AG09319 (cell line): ENCODE results near the gene GOLPH3.
"Not testable (repeated sequence)": the region's sequence is repeated elsewhere in the genome, so short reads cannot be mapped to it uniquely, and the experiment has no call there.

Experiments used
- DNase-seq: peaks from one replicate; pipeline ENCODE4 v3.0.0-alpha.2; 2010; ENCODE audit warnings: low read depth; ENCODE audit errors: extremely low read depth
- TF ChIP-seq, protein P1 (sequence below): IDR thresholded peaks from 2 replicates; pipeline ENCODE4 v1.5.1; 2011; ENCODE audit warnings: low read depth, mild to moderate bottlenecking, inconsistent platforms, low read length, moderate library complexity

Gene GOLPH3

DNA sequence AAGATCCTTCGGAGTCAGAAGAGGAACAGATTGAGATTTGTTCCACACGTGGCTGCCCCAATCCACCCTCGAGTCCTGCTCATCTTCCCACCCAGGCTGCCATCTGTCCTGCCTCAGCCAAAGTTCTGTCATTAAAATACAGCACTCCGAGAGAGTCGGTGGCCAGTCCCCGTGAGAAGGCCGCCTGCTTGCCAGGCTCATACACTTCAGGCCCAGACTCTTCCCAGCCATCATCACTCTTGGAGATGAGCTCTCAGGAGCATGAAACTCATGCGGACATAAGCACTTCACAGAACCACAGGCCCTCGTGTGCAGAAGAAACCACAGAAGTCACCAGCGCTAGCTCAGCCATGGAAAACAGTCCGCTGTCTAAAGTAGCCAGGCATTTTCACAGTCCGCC is 85.9 kb downstream of the GOLPH3 start:
- TF ChIP-seq, protein P1, sequence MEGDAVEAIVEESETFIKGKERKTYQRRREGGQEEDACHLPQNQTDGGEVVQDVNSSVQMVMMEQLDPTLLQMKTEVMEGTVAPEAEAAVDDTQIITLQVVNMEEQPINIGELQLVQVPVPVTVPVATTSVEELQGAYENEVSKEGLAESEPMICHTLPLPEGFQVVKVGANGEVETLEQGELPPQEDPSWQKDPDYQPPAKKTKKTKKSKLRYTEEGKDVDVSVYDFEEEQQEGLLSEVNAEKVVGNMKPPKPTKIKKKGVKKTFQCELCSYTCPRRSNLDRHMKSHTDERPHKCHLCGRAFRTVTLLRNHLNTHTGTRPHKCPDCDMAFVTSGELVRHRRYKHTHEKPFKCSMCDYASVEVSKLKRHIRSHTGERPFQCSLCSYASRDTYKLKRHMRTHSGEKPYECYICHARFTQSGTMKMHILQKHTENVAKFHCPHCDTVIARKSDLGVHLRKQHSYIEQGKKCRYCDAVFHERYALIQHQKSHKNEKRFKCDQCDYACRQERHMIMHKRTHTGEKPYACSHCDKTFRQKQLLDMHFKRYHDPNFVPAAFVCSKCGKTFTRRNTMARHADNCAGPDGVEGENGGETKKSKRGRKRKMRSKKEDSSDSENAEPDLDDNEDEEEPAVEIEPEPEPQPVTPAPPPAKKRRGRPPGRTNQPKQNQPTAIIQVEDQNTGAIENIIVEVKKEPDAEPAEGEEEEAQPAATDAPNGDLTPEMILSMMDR = no peak
- DNase-seq = no peak

DNA sequence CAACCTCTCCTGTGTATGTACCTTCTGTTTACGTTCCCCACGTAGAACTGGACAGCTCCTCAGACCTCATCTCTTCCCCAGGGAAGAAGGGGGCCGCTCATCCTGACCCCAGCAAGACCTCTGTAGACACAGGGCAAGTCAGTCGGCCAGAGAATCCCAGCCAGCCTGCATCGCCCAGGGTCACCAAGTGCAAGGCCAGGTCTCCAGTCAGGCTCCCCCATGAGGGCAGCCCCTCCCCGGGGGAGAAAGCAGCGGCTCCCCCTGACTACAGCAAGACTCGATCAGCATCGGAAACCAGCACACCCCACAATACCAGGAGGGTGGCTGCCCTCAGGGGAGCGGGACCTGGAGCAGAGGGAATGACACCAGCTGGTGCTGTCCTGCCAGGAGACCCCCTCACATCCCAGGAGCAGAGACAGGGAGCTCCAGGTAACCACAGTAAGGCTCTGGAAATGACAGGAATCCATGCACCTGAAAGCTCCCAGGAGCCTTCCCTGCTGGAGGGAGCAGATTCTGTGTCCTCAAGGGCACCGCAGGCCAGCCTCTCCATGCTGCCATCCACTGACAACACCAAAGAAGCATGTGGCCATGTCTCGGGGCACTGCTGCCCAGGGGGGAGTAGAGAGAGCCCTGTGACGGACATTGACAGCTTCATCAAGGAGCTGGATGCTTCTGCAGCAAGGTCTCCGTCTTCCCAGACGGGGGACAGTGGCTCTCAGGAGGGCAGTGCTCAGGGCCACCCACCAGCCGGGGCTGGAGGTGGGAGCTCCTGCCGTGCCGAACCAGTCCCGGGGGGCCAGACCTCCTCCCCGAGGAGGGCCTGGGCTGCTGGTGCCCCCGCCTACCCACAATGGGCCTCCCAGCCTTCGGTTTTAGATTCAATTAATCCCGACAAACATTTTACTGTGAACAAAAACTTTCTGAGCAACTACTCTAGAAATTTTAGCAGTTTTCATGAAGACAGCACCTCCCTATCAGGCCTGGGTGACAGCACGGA is 86.7 kb downstream of the GOLPH3 start:
- no peak for DNase-seq
- TF ChIP-seq, protein P1 = no peak

DNA sequence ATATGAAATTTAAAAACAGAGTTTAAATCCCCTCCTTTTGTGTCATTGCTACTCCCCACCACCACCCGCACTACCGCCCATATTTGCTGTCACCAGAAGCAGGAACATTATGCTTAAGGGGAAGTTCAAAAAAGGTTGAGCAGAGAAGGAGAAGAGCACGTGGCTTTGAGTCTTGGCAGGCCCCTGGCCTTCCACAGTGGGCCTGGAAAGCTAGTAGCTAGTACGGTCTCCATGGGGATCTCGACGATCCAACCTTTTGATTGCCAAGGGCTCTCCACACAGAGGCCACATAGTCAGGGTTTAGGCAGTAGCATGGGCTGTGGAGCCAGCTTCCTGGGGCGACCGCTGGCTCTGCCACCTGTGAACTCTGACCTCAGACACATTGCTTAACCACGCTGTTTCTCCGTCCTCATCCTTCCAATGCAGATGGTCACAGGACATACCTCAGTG is 90.1 kb downstream of the GOLPH3 start:
- no peak for DNase-seq
- TF ChIP-seq, protein P1 = no peak

DNA sequence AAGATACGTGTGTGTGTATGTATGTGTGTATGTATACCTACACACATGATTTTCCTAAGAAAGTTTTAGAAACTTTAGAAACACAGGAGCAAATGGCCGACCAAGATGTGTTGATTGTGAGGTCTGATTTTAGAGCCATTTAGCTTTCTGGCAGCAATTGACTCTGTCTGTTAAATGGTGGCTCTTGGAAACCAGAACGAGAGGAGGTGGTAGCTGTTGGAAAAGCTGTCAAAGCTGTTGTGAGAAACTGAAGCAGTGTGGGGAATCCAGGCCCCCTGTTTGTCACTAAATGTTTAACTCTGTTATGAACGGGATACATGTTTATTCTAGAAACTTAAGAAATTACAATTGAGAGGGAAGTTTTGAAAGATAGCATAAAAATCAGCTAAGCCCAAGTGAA is 91.4 kb downstream of the GOLPH3 start:
- TF ChIP-seq, protein P1 = no peak
- no peak for DNase-seq

DNA sequence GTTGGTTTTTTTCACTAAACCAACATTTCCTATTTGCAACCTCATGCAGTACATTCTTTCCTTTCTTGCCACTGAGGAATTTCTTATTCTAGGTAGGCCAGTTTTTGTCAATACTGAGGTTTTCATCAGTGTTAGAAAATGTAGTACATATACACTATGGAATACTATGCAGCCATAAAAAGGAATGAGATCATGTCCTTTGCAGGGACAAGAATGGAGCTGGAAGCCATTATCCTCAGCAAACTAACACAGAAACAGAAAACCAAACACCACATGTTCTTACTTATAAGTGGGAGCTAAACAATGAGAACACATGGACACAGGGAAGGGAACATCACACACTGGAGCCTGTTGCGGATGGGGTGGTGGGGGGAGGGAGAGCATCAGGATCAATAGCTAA is 93.6 kb downstream of the GOLPH3 start:
- not testable (repeated sequence) for DNase-seq

DNA sequence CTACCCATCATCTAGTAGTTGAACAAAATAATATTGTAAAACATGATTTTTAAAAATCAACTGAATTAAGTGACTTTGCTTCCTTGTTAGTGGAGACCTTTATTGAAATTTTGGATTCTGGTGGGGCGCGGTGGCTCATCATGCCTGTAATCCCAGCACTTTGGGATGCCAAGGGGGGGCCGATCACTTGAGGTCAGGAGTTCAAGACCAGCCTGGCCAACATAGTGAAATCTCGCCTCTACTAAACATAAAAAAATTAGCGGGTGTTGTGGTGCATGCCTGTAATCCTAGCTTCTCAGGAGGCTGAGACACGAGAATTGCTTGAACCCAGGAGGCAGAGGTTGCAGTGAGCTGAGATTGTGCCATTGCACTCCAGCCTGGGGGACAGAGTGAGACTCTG is 95.3 kb downstream of the GOLPH3 start:
- not testable (repeated sequence) for DNase-seq

DNA sequence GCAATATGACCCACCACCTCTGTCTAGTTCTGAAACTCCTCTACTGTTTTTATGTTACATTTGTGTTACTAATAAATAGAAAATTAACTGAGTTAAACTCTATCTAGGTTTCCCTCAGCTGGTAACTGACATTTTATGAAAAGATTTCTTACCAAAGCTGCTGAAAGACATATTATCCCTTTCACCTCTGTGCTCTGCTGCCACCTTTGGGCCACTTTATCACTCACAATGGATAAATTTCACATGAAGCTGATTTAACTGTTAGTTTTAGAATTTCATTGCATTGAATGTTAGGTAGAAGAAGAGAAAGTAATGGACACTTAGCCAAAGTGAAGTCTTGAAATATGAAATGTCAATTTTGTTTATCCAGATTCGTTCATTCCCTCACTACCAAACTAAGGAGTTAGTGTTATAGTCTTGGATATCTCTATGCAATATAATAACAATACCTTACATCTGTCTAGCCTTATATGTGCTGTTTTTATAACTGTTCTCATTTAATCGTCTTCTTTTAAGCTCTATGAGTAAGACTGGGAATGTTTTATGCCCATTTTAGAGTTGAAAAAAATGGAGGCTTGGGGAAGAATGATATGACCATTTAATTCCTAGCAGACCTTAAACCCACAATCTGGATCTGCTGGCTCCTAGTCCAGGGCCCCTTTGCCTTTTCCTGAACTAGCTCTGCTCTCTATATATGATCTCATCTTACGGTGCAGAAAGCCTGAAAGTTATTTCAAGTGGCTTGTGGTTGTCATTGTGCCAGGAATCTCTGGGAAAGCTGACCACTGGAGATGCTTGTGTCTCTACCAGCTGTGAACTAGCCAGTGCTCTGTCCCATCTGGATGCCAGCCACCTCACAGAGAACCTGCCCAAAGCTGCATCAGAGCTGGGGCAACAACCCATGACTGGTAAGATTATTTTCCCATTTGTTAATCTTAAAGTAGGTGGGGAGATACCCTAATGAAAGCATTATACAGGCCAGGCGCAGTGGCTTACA is 97.1 kb downstream of the GOLPH3 start:
- TF ChIP-seq, protein P1 = peak; percentile 74
- no peak for DNase-seq
